Vagina (tissue), 2 donors: ENCODE data around the gene CLPSL2. TPM values are rescaled to one million over a fixed set of nuclear protein-coding genes. Genes with fewer than 3 reads are reported as not detected.
A peak's percentile ranks its signal among the peaks of the same experiment; 100 is the strongest.

Experiments
- DNase-seq, 2 donors: peaks; one replicate each; pipeline ENCODE4 v3.0.0-alpha.2; 2017; ENCODE audit errors: extremely low spot score in 2 of 2
- H3K27ac ChIP-seq: fragments of 200-600 bp; sonication (generic); one replicate; pipeline ENCODE4 v1.5.1; 2019
- H3K27me3 ChIP-seq: fragments of 200-600 bp; sonication (generic); one replicate; pipeline ENCODE4 v1.5.1; 2019
- H3K36me3 ChIP-seq, 2 donors: fragments of 200-600 bp; sonication (generic); one replicate each; pipeline ENCODE4 v1.5.1; 2017 to 2019
- H3K4me1 ChIP-seq: fragments of 200-600 bp; sonication (generic); one replicate; pipeline ENCODE4 v1.5.1; 2019
- H3K4me3 ChIP-seq, 2 donors: fragments of 200-600 bp; sonication (generic); 1 replicate in 1 of 2; 2 replicates in 1 of 2; pipeline ENCODE4 v1.5.1; 2016 to 2019
- H3K9me3 ChIP-seq: fragments of 200-600 bp; sonication (generic); one replicate; pipeline ENCODE4 v1.5.1; 2019
- CTCF ChIP-seq, 3 experiments: fragments of 450-650 bp in 2 of 3; fragments of 200-600 bp in 1 of 3; sonication (generic) in 1 of 3; IDR thresholded peaks; one replicate each; pipeline ENCODE4 v1.5.1; 2017 to 2019; ENCODE audit warnings: antibody characterized with exemption in 3 of 3, mild to moderate bottlenecking in 2 of 3, moderate library complexity in 2 of 3
- POLR2A ChIP-seq, 2 donors: fragments of 450-650 bp; IDR thresholded peaks; one replicate each; pipeline ENCODE4 v1.6.1; 2017; ENCODE audit warnings: antibody characterized with exemption in 2 of 2, mild to moderate bottlenecking in 2 of 2, moderate library complexity in 2 of 2
- POLR2AphosphoS5 ChIP-seq, 2 donors: sonication (generic); formaldehyde crosslinking; IDR thresholded peaks; one replicate each; pipeline ENCODE4 v1.9.0; 2017; ENCODE audit warnings: antibody characterized with exemption in 2 of 2, mild to moderate bottlenecking in 2 of 2, low read depth in 1 of 2; ENCODE audit not compliant: insufficient read depth in 1 of 2
- intact Hi-C: fragments of 100-400 bp; cut with DNase I; formaldehyde crosslinking; loops from one replicate; pipeline ENCODE4 v1.15.1; 2023
- total RNA-seq: library from RNA; depleted of rRNA; stranded (reverse); fragments of >200 nt; gene quantifications from one replicate; pipeline ENCODE4 v1.2.3, GENCODE V29; 2016

Gene CLPSL2
- total RNA-seq, 1 donor from 2014 or later = not detected

GRCh38 chr6:35737413-35738211, 38.8 kb upstream of the CLPSL2 start:
- no peak for TF ChIP-seq POLR2A (IDR thresholded peaks at IDR 0.05)
- TF ChIP-seq CTCF (IDR thresholded peaks at IDR 0.05) = peak; percentile 85 to 97 (median 94)
- TF ChIP-seq POLR2AphosphoS5 (IDR thresholded peaks at IDR 0.05; ENCODE audit: insufficient read depth in 1 of 2, low read depth in 1 of 2) = peak in 1 of 2 donors; percentile 69
- no peak for DNase-seq
- peaks cover 39% of the 10 kb centered on the region for H3K4me1 ChIP-seq
- no peaks in the 10 kb centered on the region for H3K36me3 ChIP-seq
- no peaks in the 10 kb centered on the region for H3K27me3 ChIP-seq
- no peak overlapping the region for H3K4me3 ChIP-seq
- intact Hi-C loops = loop anchor here (2.0 to 5.0 kb wide), 2 partner anchors 155 to 215 kb away; no protein-coding TSS in a partner anchor
- H3K27ac ChIP-seq = no peak overlapping the region
- no peaks in the 10 kb centered on the region for H3K9me3 ChIP-seq

GRCh38 chr6:35739645-35740524, 36.5 kb upstream of the CLPSL2 start:
- DNase-seq = no peak
- no peaks in the 10 kb centered on the region for H3K9me3 ChIP-seq
- intact Hi-C loops = loop anchor here (5.0 kb wide), 1 partner anchor 158 kb away; no protein-coding TSS in a partner anchor

GRCh38 chr6:35742842-35743241, 33.6 kb upstream of the CLPSL2 start:
- TF ChIP-seq POLR2AphosphoS5 (IDR thresholded peaks at IDR 0.05; ENCODE audit: insufficient read depth in 1 of 2, low read depth in 1 of 2) (no peak), CTCF (IDR thresholded peaks at IDR 0.05) (no peak), POLR2A (IDR thresholded peaks at IDR 0.05) (no peak)

More at GRCh38 chr6:35739645-35740524, 36.5 kb upstream of the CLPSL2 start:
- Histone ChIP-seq H3K4me3 (no peak overlapping the region), H3K36me3 (no peaks in the 10 kb centered on the region), H3K27ac (no peak overlapping the region), H3K4me1 (peaks cover 16% of the 10 kb centered on the region), H3K27me3 (no peaks in the 10 kb centered on the region)
- no peak for TF ChIP-seq CTCF (IDR thresholded peaks at IDR 0.05)
- no peak for TF ChIP-seq POLR2AphosphoS5 (IDR thresholded peaks at IDR 0.05; ENCODE audit: insufficient read depth in 1 of 2, low read depth in 1 of 2)
- TF ChIP-seq POLR2A (IDR thresholded peaks at IDR 0.05) = no peak

GRCh38 chr6:35745509-35745908, 30.9 kb upstream of the CLPSL2 start:
- Histone ChIP-seq H3K4me1 (no peaks in the 10 kb centered on the region), H3K27ac (no peak overlapping the region)

More at GRCh38 chr6:35742842-35743241, 33.6 kb upstream of the CLPSL2 start:
- no peaks in the 10 kb centered on the region for H3K9me3 ChIP-seq
- no peaks in the 10 kb centered on the region for H3K36me3 ChIP-seq
- H3K27me3 ChIP-seq = no peaks in the 10 kb centered on the region
- intact Hi-C loops = no loop called here
- H3K27ac ChIP-seq = no peak overlapping the region
- no peak for DNase-seq
- no peaks in the 10 kb centered on the region for H3K4me1 ChIP-seq
- H3K4me3 ChIP-seq = no peak overlapping the region

More at GRCh38 chr6:35745509-35745908, 30.9 kb upstream of the CLPSL2 start:
- no peak for TF ChIP-seq POLR2AphosphoS5 (IDR thresholded peaks at IDR 0.05; ENCODE audit: insufficient read depth in 1 of 2, low read depth in 1 of 2)
- no peak for TF ChIP-seq POLR2A (IDR thresholded peaks at IDR 0.05)
- no peak for TF ChIP-seq CTCF (IDR thresholded peaks at IDR 0.05)
- H3K27me3 ChIP-seq = no peaks in the 10 kb centered on the region
- no peak for DNase-seq
- no peaks in the 10 kb centered on the region for H3K9me3 ChIP-seq
- no peaks in the 10 kb centered on the region for H3K36me3 ChIP-seq
- no peak overlapping the region for H3K4me3 ChIP-seq
- intact Hi-C loops = no loop called here
